Hepatocyte (in vitro differentiated cells): ENCODE results near the gene ZC3H6. TPM values are rescaled to one million over a fixed set of nuclear protein-coding genes. Genes with fewer than 3 reads are reported as not detected.
"Not testable (repeated sequence)": the region's sequence is repeated elsewhere in the genome, so short reads cannot be mapped to it uniquely, and the experiment has no call there.

ENCODE experiments used
- DNase-seq: peaks from one replicate; pipeline ENCODE4 v3.0.0-alpha.2; 2016; ENCODE audit warnings: low spot score
- H2AFZ ChIP-seq: fragments of 200-600 bp; sonication (generic); 2 replicates; pipeline ENCODE4 v1.6.0; 2016; ENCODE audit warnings: antibody characterized with exemption, mild to moderate bottlenecking
- H3K27ac ChIP-seq: fragments of 200-600 bp; sonication (generic); 2 replicates; pipeline ENCODE4 v1.5.1; 2016; ENCODE audit warnings: mild to moderate bottlenecking
- H3K27me3 ChIP-seq: fragments of 200-600 bp; sonication (generic); 2 replicates; pipeline ENCODE4 v1.6.1; 2016
- H3K36me3 ChIP-seq: fragments of 200-600 bp; sonication (generic); replicated peaks from 2 replicates; pipeline ENCODE4 v1.5.1; 2016; ENCODE audit warnings: low read depth; ENCODE audit not compliant: insufficient read depth
- H3K4me1 ChIP-seq: fragments of 200-600 bp; sonication (generic); 2 replicates; pipeline ENCODE4 v1.5.1; 2016; ENCODE audit warnings: mild to moderate bottlenecking, moderate library complexity; ENCODE audit not compliant: insufficient read depth
- H3K4me2 ChIP-seq: fragments of 200-600 bp; sonication (generic); 2 replicates; pipeline ENCODE4 v1.6.0; 2016
- H3K4me3 ChIP-seq: fragments of 200-600 bp; sonication (generic); 2 replicates; pipeline ENCODE4 v1.5.1; 2016; ENCODE audit warnings: mild to moderate bottlenecking
- H3K79me2 ChIP-seq: fragments of 200-600 bp; sonication (generic); 2 replicates; pipeline ENCODE4 v1.6.0; 2017; ENCODE audit warnings: mild to moderate bottlenecking
- H3K9me2 ChIP-seq: fragments of 200-600 bp; sonication (generic); replicated peaks from 2 replicates; pipeline ENCODE4 v1.6.0; 2017; ENCODE audit warnings: mild to moderate bottlenecking; ENCODE audit not compliant: insufficient read depth
- H3K9me3 ChIP-seq: fragments of 200-600 bp; sonication (generic); 2 replicates; pipeline ENCODE4 v1.5.1; 2016; ENCODE audit warnings: low read depth, mild to moderate bottlenecking
- H4K20me1 ChIP-seq: fragments of 200-600 bp; sonication (generic); 2 replicates; pipeline ENCODE4 v1.6.0; 2016; ENCODE audit warnings: mild to moderate bottlenecking; ENCODE audit not compliant: insufficient read depth, poor library complexity, severe bottlenecking
- EZH2 ChIP-seq: fragments of 200-600 bp; sonication (generic); IDR thresholded peaks from 2 replicates; pipeline ENCODE4 v1.6.1; 2016; ENCODE audit warnings: antibody characterized with exemption, mild to moderate bottlenecking, borderline replicate concordance
- EZH2phosphoT487 ChIP-seq: fragments of 200-600 bp; sonication (generic); IDR thresholded peaks from one replicate; pipeline ENCODE4 v1.6.1; 2018; ENCODE audit warnings: antibody characterized with exemption, mild to moderate bottlenecking, low read depth, moderate library complexity; ENCODE audit not compliant: unreplicated experiment, severe bottlenecking
- WGBS: methylation state at CpG from one replicate; pipeline ENCODE4 v1.1.6; 2016; ENCODE audit warnings: low lambda C conversion rate; ENCODE audit errors: missing lambda C conversion rate; 5-methylcytosine and 5-hydroxymethylcytosine counted together
- polyA plus RNA-seq: library from polyadenylated mRNA; unstranded; fragments of >200 nt; fragmentation: Nextera tagmentation; extraction: Ambion mirVana; gene quantifications from 2 replicates; pipeline ENCODE4 v1.2.1, GENCODE V29; 2016
- total RNA-seq: library from RNA; depleted of rRNA; stranded (reverse); fragments of >200 nt; gene quantifications from 2 replicates; pipeline ENCODE4 v1.2.3, GENCODE V29; 2014
- TF ChIP-seq, protein P1 (sequence below): fragments of 200-600 bp; sonication (generic); IDR thresholded peaks from 2 replicates; pipeline ENCODE4 v1.5.1; 2016; ENCODE audit warnings: antibody characterized with exemption, mild to moderate bottlenecking; ENCODE audit not compliant: poor library complexity

The ZC3H6 gene
- total and polyA plus RNA-seq, 2 experiments from 2014 or later = 1.5 to 4.5 TPM

DNA sequence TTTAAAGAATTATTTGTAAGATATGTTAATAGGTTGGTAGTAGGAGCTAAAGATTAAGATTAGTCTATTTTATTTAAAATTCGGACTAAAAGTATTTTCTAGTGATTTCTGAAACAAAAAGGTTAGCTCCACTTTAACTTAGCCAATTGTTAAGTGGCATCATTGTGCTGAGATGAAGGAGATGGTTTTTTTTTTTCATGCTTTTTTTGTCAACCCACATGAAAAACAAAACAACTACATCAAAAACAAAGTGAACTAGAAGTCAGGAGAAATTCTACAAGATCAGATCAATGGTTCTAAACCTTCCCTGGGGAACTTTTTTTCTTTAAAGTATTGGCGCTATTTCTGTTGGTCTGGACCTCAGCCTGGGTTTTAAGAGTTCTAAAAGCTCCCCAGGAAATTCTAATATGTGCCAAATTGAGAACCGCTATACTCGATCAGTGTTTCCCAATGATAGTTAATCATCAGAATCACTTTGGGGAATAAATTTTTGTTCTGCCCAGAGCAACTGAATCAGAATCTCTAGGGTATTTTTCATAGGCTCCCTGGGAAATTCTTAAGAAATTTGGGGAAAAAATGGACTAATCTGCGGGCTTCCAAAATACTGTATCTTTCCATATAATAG, 2.3 kb downstream of the ZC3H6 start:
- TF ChIP-seq EZH2 (no peak), EZH2phosphoT487 (no peak)
- TF ChIP-seq, protein P1, sequence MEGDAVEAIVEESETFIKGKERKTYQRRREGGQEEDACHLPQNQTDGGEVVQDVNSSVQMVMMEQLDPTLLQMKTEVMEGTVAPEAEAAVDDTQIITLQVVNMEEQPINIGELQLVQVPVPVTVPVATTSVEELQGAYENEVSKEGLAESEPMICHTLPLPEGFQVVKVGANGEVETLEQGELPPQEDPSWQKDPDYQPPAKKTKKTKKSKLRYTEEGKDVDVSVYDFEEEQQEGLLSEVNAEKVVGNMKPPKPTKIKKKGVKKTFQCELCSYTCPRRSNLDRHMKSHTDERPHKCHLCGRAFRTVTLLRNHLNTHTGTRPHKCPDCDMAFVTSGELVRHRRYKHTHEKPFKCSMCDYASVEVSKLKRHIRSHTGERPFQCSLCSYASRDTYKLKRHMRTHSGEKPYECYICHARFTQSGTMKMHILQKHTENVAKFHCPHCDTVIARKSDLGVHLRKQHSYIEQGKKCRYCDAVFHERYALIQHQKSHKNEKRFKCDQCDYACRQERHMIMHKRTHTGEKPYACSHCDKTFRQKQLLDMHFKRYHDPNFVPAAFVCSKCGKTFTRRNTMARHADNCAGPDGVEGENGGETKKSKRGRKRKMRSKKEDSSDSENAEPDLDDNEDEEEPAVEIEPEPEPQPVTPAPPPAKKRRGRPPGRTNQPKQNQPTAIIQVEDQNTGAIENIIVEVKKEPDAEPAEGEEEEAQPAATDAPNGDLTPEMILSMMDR = no peak
- H3K9me2 ChIP-seq = no peaks in the 10 kb centered on the region
- no peak overlapping the region for H3K27ac ChIP-seq
- H3K4me1 ChIP-seq = peaks cover 4% of the 10 kb centered on the region
- H4K20me1 ChIP-seq = no peaks in the 10 kb centered on the region
- no peak for DNase-seq
- WGBS = 99% methylated on average over 5 of the region's 5 CpGs
- no peak overlapping the region for H3K4me3 ChIP-seq
- H3K27me3 ChIP-seq = no peaks in the 10 kb centered on the region
- H3K36me3 ChIP-seq = no peaks in the 10 kb centered on the region
- peaks cover 5% of the 10 kb centered on the region for H3K79me2 ChIP-seq
- H3K9me3 ChIP-seq = no peaks in the 10 kb centered on the region
- H2AFZ ChIP-seq = no peak overlapping the region
- H3K4me2 ChIP-seq = no peak overlapping the region

DNA sequence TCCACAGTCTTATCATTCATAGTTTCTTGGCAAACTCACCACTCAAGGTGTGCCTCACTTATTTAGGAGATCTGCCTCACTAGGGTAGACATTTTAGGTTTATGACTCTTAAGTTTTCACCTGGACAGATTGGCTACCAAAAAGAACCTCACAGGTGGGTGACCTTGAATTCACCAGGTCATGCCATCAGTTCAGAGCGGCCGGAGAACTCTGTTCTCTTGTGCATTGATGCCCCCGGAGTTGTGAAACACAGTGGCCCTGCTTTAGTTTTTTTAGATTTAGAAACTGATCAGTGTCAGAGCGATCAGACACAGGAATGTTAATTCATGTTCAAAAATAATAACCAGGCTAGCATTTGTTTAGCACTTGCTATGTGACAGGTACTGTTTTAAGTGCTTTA, 6.7 kb downstream of the ZC3H6 start:
- H3K27ac ChIP-seq, H3K4me3 ChIP-seq, H3K9me3 ChIP-seq, H3K27me3 ChIP-seq, H3K4me2 ChIP-seq, H3K36me3 ChIP-seq, H3K4me1 ChIP-seq, DNase-seq, H2AFZ ChIP-seq, H4K20me1 ChIP-seq, H3K79me2 ChIP-seq, H3K9me2 ChIP-seq: not testable (repeated sequence)
- 93% methylated on average over 4 of the region's 4 CpGs for WGBS

GRCh38 chr2:112283535-112283934, 8.1 kb downstream of the ZC3H6 start:
- H3K9me2 ChIP-seq, DNase-seq, H3K4me2 ChIP-seq, H3K27me3 ChIP-seq, H3K9me3 ChIP-seq, H3K79me2 ChIP-seq, H2AFZ ChIP-seq, H3K4me3 ChIP-seq, H3K27ac ChIP-seq, H3K4me1 ChIP-seq, H4K20me1 ChIP-seq, H3K36me3 ChIP-seq: not testable (repeated sequence)
- WGBS = 80% methylated on average over 2 of the region's 2 CpGs

- H2AFZ ChIP-seq = no peak overlapping the region
- no peaks in the 10 kb centered on the region for H3K9me2 ChIP-seq
- H3K27me3 ChIP-seq = no peaks in the 10 kb centered on the region
- H3K4me1 ChIP-seq = no peaks in the 10 kb centered on the region
- DNase-seq = no peak
- no peak overlapping the region for H3K4me3 ChIP-seq
- H3K27ac ChIP-seq = no peak overlapping the region
- H4K20me1 ChIP-seq = no peaks in the 10 kb centered on the region
- no peak overlapping the region for H3K4me2 ChIP-seq
- 73% methylated on average over 3 of the region's 3 CpGs for whole genome bisulfite sequencing
- no peaks in the 10 kb centered on the region for H3K9me3 ChIP-seq
- no peaks in the 10 kb centered on the region for H3K36me3 ChIP-seq
- H3K79me2 ChIP-seq = peaks cover 9% of the 10 kb centered on the region
- TF ChIP-seq EZH2phosphoT487 = no peak
- TF ChIP-seq, protein P1 = no peak
- no peak for TF ChIP-seq EZH2
Observed at GRCh38 chr2:112290088-112290487, 14.7 kb downstream of the ZC3H6 start.
